Activated CD8-positive, alpha-beta T cell treated with anti-CD3 and anti-CD28 coated beads, Interleukin-2, amount 10 ng/mL, durations not matched to agents 7 days and 5 days (primary cell): Measurements from ENCODE around the gene ABCA3. TPM values are rescaled to one million over a fixed set of nuclear protein-coding genes. Genes with fewer than 3 reads are reported as not detected.

ENCODE experiments used
- ATAC-seq: fragments of 150-1000 bp; cut with Tn5 transposase; one replicate; pipeline ENCODE4 v1.10.0; 2021; ENCODE audit warnings: moderate library complexity
- CTCF ChIA-PET: fragments of 350-600 bp; sonication (Branson Sonifier 250); formaldehyde crosslinking; loops from one replicate; lab custom pipeline; 2021; ENCODE audit warnings: antibody characterized with exemption; lab: Charles Lee
- POLR2A ChIA-PET: fragments of 350-600 bp; sonication (Branson Sonifier 250); formaldehyde crosslinking; loops from one replicate; lab custom pipeline; 2021; ENCODE audit warnings: antibody characterized with exemption; lab: Charles Lee
- DNase-seq: peaks from one replicate; pipeline ENCODE4 v3.0.0-alpha.2; 2020
- H3K27ac Mint-ChIP-seq: one replicate; pipeline ENCODE4 v1.8.0; 2021; ENCODE audit warnings: mild to moderate bottlenecking, mixed read lengths
- H3K27me3 Mint-ChIP-seq: one replicate; pipeline ENCODE4 v1.8.0; 2021; ENCODE audit warnings: low read depth, mixed read lengths
- H3K36me3 Mint-ChIP-seq: one replicate; pipeline ENCODE4 v1.8.0; 2021; ENCODE audit warnings: low read depth, mixed read lengths
- H3K4me1 Mint-ChIP-seq: one replicate; pipeline ENCODE4 v1.8.0; 2021; ENCODE audit warnings: low read depth, mixed read lengths
- H3K4me3 Mint-ChIP-seq: one replicate; pipeline ENCODE4 v1.8.0; 2021; ENCODE audit warnings: mild to moderate bottlenecking, mixed read lengths
- H3K9me3 Mint-ChIP-seq: one replicate; pipeline ENCODE4 v1.8.0; 2022; ENCODE audit warnings: mixed read lengths; ENCODE audit not compliant: insufficient read depth
- total RNA-seq, 2 experiments: library from RNA; stranded (reverse); gene quantifications; one replicate each; pipeline ENCODE4 v1.2.3, GENCODE V29; 2021

The ABCA3 gene
- total RNA-seq, 2 experiments from 2014 or later = 6.3 to 6.8 TPM

GRCh38 chr16:2235234-2235651 is 105.3 kb downstream of the ABCA3 start:
- Mint-ChIP-seq H3K9me3 (no peaks in the 10 kb centered on the region), H3K27me3 (no peaks in the 10 kb centered on the region), H3K27ac (no peak overlapping the region), H3K4me1 (no peaks in the 10 kb centered on the region), H3K4me3 (no peak overlapping the region), H3K36me3 (peaks cover 20% of the 10 kb centered on the region)
- CTCF ChIA-PET = no interaction called here
- POLR2A ChIA-PET = no interaction called here
- ATAC-seq (no peak), DNase-seq (no peak)

- Mint-ChIP-seq H3K4me1 (no peaks in the 10 kb centered on the region), H3K4me3 (no peak overlapping the region), H3K27me3 (no peaks in the 10 kb centered on the region), H3K36me3 (peaks cover 20% of the 10 kb centered on the region), H3K27ac (no peak overlapping the region), H3K9me3 (no peaks in the 10 kb centered on the region)
- ChIA-PET CTCF (no interaction called here), POLR2A (no interaction called here)
- ATAC-seq (no peak), DNase-seq (no peak)
Measured at GRCh38 chr16:2234813-2235170, 105.7 kb downstream of the ABCA3 start.

GRCh38 chr16:2233872-2234812 is 106.4 kb downstream of the ABCA3 start:
- no peak for ATAC-seq
- no peak for DNase-seq
- H3K4me3 Mint-ChIP-seq = no peak overlapping the region
- H3K4me1 Mint-ChIP-seq = peaks cover 1% of the 10 kb centered on the region
- H3K36me3 Mint-ChIP-seq = peaks cover 16% of the 10 kb centered on the region
- no peaks in the 10 kb centered on the region for H3K27me3 Mint-ChIP-seq
- H3K27ac Mint-ChIP-seq = no peak overlapping the region
- CTCF ChIA-PET = no interaction called here
- no peaks in the 10 kb centered on the region for H3K9me3 Mint-ChIP-seq
- POLR2A ChIA-PET = no interaction called here

- ChIA-PET POLR2A (no interaction called here), CTCF (no interaction called here)
- H3K9me3 Mint-ChIP-seq = no peaks in the 10 kb centered on the region
- DNase-seq (no peak), ATAC-seq (no peak)
- H3K27ac Mint-ChIP-seq = no peak overlapping the region
- H3K4me3 Mint-ChIP-seq = no peak overlapping the region
- H3K27me3 Mint-ChIP-seq = no peaks in the 10 kb centered on the region
- peaks cover 16% of the 10 kb centered on the region for H3K36me3 Mint-ChIP-seq
- peaks cover 1% of the 10 kb centered on the region for H3K4me1 Mint-ChIP-seq
Measured at GRCh38 chr16:2233046-2233775, 107.3 kb downstream of the ABCA3 start.

- ChIA-PET CTCF (no interaction called here), POLR2A (no interaction called here)
- no peaks in the 10 kb centered on the region for H3K9me3 Mint-ChIP-seq
- H3K27ac Mint-ChIP-seq = no peak overlapping the region
- H3K36me3 Mint-ChIP-seq = peaks cover 16% of the 10 kb centered on the region
- ATAC-seq (no peak), DNase-seq (no peak)
- peaks cover 1% of the 10 kb centered on the region for H3K4me1 Mint-ChIP-seq
- no peaks in the 10 kb centered on the region for H3K27me3 Mint-ChIP-seq
- no peak overlapping the region for H3K4me3 Mint-ChIP-seq
Measured at GRCh38 chr16:2232094-2232990, 108.2 kb downstream of the ABCA3 start.

- no peak overlapping the region for H3K4me3 Mint-ChIP-seq
- H3K27ac Mint-ChIP-seq = no peak overlapping the region
- no peaks in the 10 kb centered on the region for H3K9me3 Mint-ChIP-seq
- ATAC-seq = no peak
- peaks cover 5% of the 10 kb centered on the region for H3K4me1 Mint-ChIP-seq
- ChIA-PET CTCF (no interaction called here), POLR2A (no interaction called here)
- peaks cover 16% of the 10 kb centered on the region for H3K36me3 Mint-ChIP-seq
- DNase-seq = no peak
- H3K27me3 Mint-ChIP-seq = no peaks in the 10 kb centered on the region
Measured at GRCh38 chr16:2231016-2231931, 109.3 kb downstream of the ABCA3 start.

- POLR2A ChIA-PET = no interaction called here
- Mint-ChIP-seq H3K27me3 (no peaks in the 10 kb centered on the region), H3K4me3 (no peak overlapping the region), H3K9me3 (no peaks in the 10 kb centered on the region), H3K36me3 (peaks cover 18% of the 10 kb centered on the region), H3K27ac (no peak overlapping the region), H3K4me1 (peaks cover 10% of the 10 kb centered on the region)
- ATAC-seq (no peak), DNase-seq (no peak)
- CTCF ChIA-PET = no interaction called here
Measured at GRCh38 chr16:2230376-2230775, 110.2 kb downstream of the ABCA3 start.

GRCh38 chr16:2229632-2230250 is 110.8 kb downstream of the ABCA3 start:
- CTCF ChIA-PET = no interaction called here
- DNase-seq = no peak
- H3K4me3 Mint-ChIP-seq = no peak overlapping the region
- POLR2A ChIA-PET = no interaction called here
- H3K9me3 Mint-ChIP-seq = no peaks in the 10 kb centered on the region
- H3K27ac Mint-ChIP-seq = no peak overlapping the region
- no peak for ATAC-seq
- no peaks in the 10 kb centered on the region for H3K27me3 Mint-ChIP-seq
- peaks cover 12% of the 10 kb centered on the region for H3K36me3 Mint-ChIP-seq
- peaks cover 14% of the 10 kb centered on the region for H3K4me1 Mint-ChIP-seq

- ATAC-seq (no peak), DNase-seq (no peak)
- Mint-ChIP-seq H3K27me3 (no peaks in the 10 kb centered on the region), H3K36me3 (peaks cover 7% of the 10 kb centered on the region), H3K4me1 (peaks cover 20% of the 10 kb centered on the region), H3K27ac (no peak overlapping the region), H3K4me3 (no peak overlapping the region), H3K9me3 (no peaks in the 10 kb centered on the region)
- POLR2A ChIA-PET = no interaction called here
- CTCF ChIA-PET = no interaction called here
Measured at GRCh38 chr16:2229091-2229490, 111.4 kb downstream of the ABCA3 start.

GRCh38 chr16:2228161-2228824 is 112.2 kb downstream of the ABCA3 start:
- ChIA-PET POLR2A (no interaction called here), CTCF (no interaction called here)
- Mint-ChIP-seq H3K4me3 (no peak overlapping the region), H3K4me1 (peaks cover 21% of the 10 kb centered on the region), H3K9me3 (no peaks in the 10 kb centered on the region), H3K36me3 (peaks cover 4% of the 10 kb centered on the region), H3K27me3 (no peaks in the 10 kb centered on the region), H3K27ac (no peak overlapping the region)
- no peak for ATAC-seq
- DNase-seq = no peak
